ENCODE results near the gene EFR3B.
"Not testable (repeated sequence)": the region's sequence is repeated elsewhere in the genome, so short reads cannot be mapped to it uniquely, and the experiment has no call there.

The EFR3B gene

DNA sequence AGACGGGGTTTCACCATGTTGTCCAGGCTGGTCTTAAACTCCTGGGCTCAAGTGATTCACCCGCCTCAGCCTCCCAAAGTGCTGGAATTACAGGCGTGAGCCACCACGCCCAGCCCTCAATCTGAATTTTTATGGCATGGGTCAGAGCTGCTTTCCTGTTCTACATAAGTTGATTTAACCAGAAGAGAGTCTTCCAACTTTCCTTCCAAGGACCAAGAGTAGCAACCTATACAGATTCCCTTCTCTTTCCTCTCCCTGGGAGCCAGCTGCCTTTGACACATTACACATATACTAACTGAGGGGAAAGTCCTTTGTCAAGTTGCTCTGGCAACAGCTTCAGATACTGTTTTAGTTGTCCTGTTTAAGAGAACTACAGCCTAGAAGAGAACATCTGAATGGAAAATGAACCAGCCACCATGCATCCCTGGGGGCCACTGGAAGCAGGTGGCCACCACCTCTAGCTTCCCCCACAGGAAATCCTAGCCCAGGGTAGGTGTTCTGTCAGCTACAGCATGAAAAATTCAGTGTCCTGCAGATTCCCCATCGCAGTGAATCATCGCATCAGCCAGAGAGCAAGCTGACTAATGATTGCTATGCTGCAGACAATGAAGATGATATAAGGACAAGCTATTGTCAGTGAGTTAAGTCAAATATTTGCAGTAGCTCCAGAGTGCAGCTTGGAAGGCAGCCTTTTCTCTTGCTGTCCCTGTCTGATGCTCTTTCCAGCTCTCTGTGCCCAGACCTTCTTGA, 63.6 kb downstream of the EFR3B start:
- DNase-seq (ENCODE audit: low spot score) = no peak

DNA sequence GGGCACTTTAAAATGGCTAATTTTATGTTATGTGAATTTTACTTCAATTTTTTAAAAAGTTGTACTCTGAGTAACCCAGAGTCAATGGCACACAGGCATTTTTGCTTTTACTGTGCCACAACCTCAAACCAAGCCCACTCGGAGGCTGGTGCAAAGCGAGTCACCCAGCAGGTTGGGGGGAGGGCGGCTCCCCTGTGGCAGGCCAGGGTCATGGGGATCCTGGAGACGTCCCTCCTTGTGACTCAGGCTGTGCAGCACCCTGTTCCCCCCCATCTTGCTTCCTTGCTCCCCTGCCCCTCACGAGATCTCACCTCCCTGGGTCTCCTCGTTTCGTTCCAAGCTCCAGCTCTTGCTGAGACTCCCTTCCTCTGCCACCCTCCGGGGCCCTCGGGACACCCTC, 67.9 kb downstream of the EFR3B start:
- DNase-seq (ENCODE audit: low spot score) = no peak

DNA sequence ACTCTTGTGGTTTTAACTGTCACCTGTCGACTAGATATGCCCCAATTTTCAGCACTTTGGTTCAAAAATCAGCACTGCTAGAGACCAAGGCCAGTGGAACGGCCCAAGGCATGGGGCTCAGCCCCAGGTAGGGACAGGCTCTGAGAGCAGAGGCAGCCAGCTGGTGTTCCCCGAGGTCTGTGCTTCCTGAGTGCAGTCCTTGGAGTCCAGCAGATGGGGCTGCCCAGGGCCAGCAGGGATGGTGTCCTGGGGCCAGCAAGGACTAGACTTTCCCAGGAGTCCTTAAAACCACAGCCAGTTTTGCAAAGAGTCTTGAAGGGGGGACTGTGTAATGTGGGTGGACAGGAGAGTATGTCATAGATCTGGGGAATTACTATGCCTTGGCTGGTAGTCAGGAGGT, 70.2 kb downstream of the EFR3B start:
- DNase-seq (ENCODE audit: low spot score) = no peak

DNA sequence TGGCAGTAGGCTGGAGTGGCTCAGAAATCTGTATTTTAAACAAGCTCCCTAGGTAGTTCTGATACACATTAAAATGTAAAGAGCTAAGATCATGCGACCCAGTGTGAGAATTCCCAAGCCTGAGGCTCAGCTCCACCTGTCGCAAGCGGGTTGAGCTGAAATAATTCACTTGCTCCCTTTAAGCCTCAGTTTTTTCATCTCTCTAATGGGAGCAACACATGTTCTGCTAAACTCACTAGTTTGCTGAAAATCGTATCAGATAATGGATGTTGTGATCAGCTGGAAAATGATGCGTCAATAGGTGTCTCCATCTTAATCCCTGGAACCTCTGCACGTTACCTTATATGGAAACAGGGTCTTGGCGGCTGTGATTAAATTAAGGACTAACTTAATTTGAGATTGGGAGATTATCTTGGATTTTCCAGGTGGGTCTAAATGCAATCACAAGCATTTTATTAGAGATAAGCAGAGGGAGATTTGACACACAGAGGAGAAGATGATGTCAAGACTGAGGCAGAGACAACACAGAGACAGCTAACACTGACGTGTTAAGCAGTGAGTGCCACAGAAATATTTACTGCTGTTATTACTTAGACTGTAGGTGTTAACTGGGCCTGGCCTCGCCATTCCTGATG, 73.5 kb downstream of the EFR3B start:
- DNase-seq (ENCODE audit: low spot score) = no peak

DNA sequence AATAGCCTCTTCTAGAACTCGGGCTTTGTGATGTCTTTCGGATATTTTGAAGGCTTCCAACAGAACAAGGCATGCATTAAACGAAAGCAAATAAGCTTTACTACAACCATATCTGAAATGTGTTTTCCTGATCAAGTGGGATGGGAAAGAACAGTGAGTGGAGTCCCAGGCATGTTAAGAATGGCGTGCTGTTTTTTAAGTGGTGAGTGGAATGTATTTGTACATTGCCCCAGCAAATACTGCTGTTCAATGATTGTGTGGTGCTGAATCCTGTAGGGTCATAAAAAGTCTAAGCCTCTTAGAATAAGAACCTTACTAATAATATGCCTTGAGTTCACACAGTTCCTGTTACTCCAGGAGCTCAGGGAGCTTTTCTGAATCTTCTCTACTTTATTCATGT, 74.0 kb downstream of the EFR3B start:
- DNase-seq (ENCODE audit: low spot score) = no peak

DNA sequence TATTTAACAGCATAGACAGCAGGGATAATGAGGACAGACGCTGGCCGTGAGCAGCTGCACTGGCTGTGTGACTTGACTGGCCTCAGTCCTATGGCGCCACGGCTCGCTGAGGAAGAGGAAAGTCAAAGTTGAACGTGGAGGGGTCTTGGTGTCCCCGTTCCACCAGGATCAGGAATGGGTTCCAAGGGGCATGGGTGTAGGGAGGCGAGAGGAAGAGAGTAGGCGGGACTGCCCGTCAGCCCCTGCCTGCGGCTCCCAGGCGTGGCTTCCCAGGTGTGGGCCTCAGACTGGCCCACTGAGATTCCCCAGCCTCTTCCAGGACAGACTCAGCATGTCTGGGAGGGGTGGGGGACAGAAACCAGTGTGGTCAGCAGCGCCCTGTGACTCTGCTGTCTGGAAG, 75.1 kb downstream of the EFR3B start:
- no peak for DNase-seq (ENCODE audit: low spot score)

DNA sequence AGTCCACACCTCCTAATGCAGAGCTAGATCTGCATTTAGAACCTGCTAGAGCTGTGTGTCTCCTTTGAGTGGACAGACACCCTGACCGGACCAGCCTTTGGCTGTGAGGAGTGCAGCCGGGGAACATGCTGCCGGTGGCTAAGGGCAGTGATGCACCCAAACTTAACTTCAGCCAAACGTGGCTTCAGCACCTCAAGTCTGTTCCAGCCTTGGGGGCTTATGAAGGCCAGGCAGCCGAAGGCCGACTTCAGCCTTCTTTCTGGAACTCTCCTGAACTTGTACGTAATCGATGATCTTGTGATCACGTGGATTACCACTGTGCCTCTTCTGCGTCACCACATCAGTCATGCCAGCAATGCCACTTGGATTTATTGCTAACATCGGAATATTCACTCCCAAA, 77.4 kb downstream of the EFR3B start:
- DNase-seq (ENCODE audit: low spot score) = no peak

DNA sequence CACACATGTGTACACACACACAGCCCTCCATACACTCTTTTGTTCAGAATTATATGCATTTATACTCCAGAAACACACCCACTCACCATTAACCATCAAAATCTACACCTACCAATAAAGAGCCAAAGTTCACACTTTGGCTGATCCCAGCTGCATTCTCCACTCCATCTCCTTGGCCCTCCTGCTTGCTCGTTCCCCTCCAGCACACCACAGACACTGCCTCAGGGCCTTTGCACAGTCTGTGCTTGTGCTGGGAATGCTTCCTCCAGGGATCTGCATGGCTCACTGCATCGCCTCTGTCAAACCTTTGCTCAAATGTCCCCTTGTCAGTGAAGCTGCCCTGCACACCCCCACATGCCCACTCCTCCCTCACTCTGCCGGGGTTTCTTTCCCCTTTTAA, 80.5 kb downstream of the EFR3B start:
- DNase-seq (ENCODE audit: low spot score) = no peak

DNA sequence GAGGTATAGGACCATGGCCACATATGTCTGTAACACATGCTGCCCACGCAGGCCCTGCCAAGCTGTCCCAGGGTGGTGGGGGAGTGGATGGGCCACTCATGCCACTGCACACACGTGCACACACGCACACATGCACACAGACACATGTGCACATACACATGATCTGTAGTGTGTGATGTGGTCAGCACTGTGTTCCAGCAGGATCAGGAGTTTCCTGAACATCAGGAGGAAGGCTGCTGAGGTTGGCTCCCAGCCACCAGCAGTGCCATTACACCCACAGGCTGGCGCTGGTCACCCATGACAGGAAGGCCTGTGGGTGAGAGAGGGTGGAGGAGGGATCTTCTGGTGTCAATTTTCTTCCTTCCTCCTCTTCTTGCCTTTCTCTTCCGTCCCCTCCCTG, 81.8 kb downstream of the EFR3B start:
- no peak for DNase-seq (ENCODE audit: low spot score)

DNA sequence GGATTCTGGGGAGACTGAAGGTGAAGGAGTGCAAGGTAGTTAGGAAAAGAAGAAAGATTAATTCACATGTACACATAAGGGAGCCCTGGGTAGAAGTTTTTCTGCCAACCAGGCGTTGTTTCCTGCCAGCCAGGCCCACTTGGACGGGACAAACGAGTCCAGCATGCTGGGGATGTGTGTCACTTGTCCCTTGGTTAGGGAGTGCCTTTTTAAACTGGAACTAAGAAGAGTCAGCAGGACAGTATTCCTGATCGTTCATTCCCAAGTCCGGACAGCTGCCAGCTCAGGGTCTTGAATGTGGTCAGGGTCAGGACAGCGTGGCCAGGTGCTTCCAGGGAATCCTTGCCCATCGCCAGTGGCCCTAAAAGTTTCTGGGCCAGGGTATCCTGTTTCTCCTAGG, 83.3 kb downstream of the EFR3B start:
- DNase-seq (ENCODE audit: low spot score) = no peak

DNA sequence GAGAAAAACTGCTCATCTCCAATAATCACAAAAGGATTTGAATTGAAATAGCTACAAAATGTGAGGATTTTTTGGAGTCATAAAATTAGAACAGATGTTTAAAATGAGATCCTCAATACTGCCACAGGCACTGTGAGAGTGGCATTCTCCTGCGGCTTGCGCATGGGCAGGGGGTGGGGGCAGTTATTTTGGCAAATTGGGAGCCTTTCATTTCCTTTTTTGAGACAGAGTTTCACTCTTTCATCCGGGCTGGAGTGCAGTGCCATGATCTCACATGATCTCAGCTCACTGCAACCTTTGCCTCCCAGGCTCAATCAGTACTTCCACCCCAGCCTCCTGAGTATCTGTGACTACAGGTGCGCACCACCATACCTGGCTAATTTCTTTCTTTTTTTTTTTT, 84.1 kb downstream of the EFR3B start:
- DNase-seq (ENCODE audit: low spot score) = no peak

DNA sequence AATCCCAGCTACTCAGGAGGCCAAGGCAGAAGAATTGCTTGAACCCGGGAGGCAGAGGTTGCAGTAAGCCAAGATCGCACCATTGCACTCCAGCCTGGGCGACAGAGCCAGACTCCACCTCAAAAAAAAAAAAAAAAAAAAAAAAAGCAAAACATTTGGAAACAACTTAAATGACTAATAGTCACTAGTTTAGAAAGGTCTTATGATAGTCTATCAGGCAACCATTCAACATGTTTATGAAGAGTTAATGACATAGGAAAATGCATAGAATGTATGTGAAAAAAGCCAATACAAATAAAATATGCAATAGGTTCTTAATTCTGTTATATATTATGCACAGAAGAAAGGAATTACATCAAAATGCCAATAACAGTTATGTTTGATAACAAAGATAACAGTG, 85.2 kb downstream of the EFR3B start:
- DNase-seq (ENCODE audit: low spot score) = not testable (repeated sequence)

DNA sequence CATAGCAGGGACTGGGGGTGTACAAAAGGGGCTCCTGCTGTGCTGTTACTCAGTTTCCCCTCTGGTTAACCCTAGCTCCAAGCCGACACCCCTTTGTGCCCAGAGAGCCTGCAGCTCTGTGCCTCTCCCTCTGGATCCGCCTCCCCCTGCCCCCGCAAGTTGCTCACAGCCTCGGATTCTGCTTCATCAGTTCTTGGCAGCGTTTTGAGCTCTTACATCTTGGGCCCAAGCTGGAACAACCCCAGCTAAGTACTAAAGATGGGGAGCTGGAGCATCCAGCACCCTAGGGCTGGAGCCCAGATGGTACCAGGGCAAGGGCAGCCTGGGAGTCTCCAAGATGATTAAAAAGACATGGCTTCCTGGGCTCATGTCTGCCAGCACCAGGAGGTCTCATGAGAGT, 85.8 kb downstream of the EFR3B start:
- DNase-seq (ENCODE audit: low spot score) = no peak

DNA sequence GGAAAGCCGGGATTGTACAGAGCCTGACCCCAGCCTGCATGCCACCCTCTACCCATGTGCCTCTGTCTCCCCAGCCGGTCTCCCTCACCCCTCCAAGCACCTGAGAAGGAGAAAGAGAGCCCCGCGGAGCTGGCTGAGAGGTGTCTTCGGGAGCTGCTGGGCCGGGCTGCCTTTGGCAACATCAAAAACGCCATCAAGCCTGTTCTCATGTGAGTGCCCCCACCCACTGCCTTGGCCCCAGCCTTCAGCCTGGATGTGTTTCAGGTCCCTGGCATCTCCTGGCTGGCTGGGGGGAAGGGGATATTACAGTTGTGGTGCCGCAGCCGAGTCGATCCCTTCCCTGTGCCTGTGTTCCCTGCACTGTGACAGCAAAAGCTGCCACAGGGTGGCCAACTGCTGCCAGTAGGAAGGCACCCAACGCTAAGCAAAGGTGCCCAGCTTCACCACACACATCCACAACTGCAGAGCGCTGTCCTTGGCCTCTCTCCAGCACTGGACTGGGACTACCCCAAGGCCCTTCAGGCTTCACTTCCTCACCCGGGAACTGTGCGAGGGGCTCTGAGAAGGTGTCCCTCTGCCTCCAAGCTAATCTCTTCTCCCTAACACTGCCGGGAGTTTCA, 88.1 kb downstream of the EFR3B start:
- DNase-seq (ENCODE audit: low spot score) = no peak

DNA sequence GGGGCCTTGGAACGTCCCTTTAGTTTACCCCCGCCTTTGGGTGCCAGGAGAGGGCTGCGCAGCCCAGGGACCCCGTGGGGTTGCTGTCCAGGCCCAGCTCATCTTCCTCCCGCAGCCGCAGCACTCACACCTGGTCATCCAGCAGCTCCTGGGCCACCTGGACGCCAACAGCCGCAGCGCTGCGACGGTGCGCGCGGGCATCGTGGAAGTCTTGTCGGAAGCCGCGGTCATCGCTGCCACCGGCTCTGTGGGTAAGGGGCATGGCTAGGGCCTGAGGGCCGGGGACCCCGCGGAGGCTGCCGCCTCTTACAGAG, 89.3 kb downstream of the EFR3B start:
- no peak for DNase-seq (ENCODE audit: low spot score)

DNA sequence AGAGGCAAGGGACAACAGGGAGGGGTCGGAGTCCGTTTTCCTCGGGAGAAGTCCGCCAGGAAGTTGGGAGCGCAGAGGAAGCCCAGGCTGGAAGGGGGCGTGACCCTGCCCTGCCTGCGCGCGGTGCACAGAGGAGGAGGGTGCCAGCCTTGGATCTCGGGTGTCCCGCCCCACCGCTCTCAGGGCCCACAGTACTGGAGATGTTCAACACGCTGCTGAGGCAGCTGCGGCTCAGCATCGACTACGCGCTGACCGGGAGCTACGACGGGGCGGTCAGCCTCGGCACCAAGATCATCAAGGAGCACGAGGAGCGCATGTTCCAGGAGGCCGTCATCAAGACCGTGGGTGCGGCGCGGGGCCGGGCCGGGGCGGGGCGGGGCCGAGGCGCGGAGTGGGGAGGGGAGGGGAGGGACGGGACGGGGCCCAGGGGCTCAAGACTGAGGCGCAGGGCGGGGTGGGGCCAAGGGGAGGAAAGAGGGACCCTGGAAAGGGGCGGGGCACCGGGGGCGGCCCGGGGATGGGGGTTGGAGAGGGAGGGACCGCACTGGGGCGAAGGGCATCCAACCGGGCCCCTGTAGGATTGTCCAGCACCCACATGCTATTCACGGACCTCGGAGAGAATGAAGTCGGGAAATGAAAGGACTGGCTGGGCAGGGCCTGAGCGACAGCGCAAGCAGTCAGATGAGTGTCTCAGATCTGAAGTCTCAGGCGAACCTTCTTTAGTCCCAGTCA, 89.9 kb downstream of the EFR3B start:
- no peak for DNase-seq (ENCODE audit: low spot score)

DNA sequence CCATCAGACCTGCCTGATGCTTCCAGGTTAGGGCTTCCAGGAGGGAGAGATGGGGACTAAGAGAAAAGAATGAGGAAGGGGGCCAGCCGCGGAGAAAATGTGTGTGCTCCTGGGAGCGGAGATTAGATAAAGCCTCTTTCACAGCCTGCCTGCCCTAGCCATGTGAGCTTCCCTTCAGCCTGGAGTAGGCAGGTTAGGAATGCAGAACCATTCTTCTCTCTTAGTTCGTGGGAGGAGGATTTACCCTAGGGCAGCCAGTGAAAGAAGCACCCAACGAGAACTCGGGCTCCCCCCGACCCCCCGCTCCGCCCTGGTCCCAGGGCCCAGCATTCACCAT, 90.4 kb downstream of the EFR3B start:
- DNase-seq (ENCODE audit: low spot score) = peak; percentile 39

DNA sequence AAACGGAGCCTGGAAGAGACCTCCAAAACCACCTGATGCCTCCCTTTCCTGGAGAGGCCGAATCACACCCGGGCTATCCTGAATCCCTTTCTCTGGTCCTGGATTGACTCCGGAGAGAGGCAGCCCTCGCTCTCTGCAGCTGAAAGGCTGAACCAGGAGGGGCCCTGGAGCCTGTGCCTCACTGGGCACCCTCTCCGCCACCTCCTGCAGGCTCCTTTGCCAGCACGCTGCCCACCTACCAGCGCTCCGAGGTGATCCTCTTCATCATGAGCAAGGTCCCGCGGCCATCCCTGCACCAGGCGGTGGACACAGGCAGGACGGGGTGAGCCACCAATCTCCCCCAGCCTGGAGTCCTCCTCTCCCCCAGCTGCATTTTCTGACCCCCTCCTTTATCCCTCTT, 90.8 kb downstream of the EFR3B start:
- DNase-seq (ENCODE audit: low spot score) = no peak

DNA sequence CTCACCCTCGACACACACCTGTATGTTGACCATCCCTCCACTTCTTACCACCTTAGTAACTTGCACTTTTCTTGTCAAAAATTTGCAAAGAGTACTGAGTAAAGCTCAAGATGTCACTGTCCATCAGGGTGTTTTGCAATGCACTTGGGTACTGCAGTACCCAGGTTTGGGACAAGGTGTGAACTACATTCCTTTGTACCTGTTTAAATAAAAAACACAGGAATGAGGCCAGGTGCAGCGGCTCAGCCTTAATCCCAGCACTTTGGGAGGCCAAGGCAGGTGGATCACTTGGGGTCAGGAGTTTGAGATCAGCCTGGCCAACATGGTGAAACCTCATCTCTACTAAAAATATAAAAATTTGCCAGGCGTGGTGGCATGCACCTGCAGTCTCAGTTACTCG, 98.7 kb downstream of the EFR3B start:
- DNase-seq (ENCODE audit: low spot score) = not testable (repeated sequence)

DNA sequence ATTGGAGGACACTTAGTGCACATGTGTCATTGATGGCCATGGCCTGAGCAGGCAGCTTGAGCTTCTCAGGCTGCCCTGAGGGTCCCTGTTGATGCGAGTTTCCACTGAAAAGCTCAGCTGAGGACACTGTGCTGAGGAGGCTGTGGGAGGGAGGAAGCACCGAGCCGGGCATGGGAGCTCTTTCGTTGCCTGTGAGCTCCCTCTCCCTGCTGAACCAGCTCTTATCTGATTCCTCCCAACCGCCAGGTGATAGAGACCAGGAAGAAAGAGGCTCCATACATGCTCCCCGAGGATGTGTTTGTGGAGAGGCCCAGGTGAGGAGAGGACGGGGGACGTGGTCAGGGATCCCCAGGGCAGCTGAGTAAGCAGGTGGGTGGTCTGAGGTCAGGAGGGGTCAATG, 99.2 kb downstream of the EFR3B start:
- no peak for DNase-seq (ENCODE audit: low spot score)

DNA sequence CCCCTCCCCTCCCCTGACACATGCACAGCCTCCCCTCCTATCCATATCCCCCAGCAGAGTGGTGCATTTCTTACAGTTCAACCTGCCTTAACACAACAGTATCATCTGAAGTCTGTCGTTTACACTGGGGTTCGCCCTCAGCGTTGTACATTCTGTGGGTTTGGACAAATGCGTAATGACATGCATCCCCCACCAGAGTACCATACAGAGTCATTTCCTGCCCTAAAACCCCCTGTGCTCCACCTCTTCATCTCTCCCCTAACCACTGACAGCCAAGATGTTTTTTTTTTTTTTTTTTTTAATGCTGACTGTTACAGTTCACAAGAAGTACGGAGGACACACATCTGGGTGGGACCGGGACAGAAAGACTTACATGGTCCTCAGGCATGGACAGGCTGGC, 103.9 kb downstream of the EFR3B start:
- DNase-seq (ENCODE audit: low spot score) = no peak

DNA sequence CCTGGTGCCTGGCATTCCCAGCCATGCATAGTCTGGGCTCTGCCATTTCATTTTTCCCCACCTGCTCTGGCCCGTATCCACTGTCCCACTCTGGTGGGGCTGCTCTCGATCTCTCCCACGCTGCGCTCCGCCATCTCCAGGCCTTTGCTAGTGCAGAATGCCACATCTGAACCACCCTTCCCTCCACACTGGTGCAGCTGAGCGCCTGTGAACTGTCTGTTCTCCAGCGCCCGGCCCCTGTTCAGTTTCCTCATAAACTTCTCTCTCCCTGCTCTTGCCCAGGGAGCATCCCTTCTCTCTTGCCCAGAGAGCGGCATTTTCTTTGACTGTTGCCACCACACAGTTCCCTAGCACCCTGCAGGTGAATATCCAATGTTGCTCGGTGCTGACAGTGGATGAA, 105.0 kb downstream of the EFR3B start:
- DNase-seq (ENCODE audit: low spot score) = no peak

DNA sequence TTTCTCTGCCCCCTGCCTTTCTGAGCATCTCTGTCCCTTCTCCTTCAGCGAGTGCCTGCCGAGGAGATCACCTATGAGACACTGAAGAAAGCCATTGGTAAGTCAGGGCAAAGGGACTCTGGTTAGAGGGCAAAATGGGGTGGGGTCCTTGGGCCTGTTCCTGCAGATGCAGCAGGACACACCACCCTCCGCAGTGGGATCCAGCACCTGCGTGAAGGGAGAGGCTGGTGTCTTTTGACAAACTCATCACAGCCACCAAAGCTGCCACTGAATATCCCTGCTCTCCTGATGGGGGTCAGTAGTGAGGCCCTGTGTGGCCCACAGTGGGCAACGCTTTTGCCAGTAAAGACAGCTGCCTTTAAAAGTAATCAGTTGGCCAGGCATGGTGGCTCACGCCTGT, 107.8 kb downstream of the EFR3B start:
- DNase-seq (ENCODE audit: low spot score) = no peak
